ENCODE measurements around the gene ERGIC1. TPM values are rescaled to one million over a fixed set of nuclear protein-coding genes. Genes with fewer than 3 reads are reported as not detected.

Gene ERGIC1
- total RNA-seq, 1 donor: 109 TPM

DNA sequence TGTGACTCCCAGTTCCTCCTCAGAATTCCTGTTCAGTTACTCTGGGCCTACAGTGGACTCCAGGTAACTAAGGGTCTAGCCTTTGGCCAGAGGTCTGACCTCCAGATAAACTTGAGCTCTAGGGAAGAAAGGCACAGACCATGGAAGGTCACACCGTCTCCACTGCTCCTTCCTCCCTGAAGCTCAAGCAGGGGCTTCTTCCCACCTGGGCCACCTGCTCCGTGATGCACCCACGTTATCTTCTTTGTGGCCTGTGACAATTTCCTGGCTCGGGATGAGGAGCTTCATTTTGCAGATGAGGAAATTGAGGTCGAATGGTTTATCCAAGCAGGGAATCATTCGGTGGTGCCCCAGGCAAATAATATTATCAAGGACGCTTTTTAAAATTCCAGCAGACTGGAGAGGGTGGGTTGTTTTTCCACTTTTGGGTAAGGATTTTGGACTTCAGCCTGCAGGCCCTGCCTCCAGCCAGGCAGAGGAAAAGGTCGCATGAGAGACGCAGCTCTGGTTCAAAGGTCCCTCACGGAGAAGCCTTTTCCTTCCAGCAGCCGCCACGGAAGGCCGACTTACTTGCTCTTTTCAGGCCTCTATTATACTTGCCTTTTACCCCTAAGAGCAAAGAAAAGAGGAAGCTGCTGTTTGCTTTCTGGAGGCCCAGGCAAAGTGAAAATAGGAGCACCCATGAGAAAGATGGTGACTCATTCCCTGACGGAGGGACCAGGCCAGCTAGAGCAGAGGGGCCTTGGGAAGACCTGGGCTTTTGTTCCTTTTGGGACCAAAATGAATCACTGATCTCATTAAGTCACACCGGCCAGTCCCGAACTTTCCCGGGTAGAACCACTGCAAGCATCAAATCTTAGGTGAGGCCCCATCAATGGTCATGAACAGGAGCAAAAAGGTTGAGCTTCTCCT lies 40.2 kb upstream of the ERGIC1 start:
- H3K9me3 ChIP-seq (ENCODE audit: low read depth, low read length): no peaks in the 10 kb centered on the region
- no peaks in the 10 kb centered on the region for H4K20me1 ChIP-seq (ENCODE audit: insufficient read depth, low read length)
- no peaks in the 10 kb centered on the region for H3K27me3 ChIP-seq (ENCODE audit: insufficient read depth, low read length)
- H3K4me1 ChIP-seq (ENCODE audit: insufficient read depth, low read length): peaks cover 65% of the 10 kb centered on the region
- peak overlapping the region; percentile 93 for H3K27ac ChIP-seq (ENCODE audit: low read depth, low read length)
- H3K79me2 ChIP-seq (ENCODE audit: insufficient read depth, low read length): no peaks in the 10 kb centered on the region
- no peak overlapping the region for H3K4me3 ChIP-seq (ENCODE audit: insufficient read depth, low read length)
- TF ChIP-seq, protein P1, sequence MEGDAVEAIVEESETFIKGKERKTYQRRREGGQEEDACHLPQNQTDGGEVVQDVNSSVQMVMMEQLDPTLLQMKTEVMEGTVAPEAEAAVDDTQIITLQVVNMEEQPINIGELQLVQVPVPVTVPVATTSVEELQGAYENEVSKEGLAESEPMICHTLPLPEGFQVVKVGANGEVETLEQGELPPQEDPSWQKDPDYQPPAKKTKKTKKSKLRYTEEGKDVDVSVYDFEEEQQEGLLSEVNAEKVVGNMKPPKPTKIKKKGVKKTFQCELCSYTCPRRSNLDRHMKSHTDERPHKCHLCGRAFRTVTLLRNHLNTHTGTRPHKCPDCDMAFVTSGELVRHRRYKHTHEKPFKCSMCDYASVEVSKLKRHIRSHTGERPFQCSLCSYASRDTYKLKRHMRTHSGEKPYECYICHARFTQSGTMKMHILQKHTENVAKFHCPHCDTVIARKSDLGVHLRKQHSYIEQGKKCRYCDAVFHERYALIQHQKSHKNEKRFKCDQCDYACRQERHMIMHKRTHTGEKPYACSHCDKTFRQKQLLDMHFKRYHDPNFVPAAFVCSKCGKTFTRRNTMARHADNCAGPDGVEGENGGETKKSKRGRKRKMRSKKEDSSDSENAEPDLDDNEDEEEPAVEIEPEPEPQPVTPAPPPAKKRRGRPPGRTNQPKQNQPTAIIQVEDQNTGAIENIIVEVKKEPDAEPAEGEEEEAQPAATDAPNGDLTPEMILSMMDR (IDR thresholded peaks at IDR 0.05; ENCODE audit: extremely low read depth, low read depth, low read length): no peak
- no peak for DNase-seq (ENCODE audit: insufficient read length, low spot score, missing footprints)
- no peaks in the 10 kb centered on the region for H3K36me3 ChIP-seq (ENCODE audit: insufficient read depth, low read length)
- no peak overlapping the region for H2AFZ ChIP-seq (ENCODE audit: low read length)
- H3K4me2 ChIP-seq (ENCODE audit: insufficient read depth, low read length): no peak overlapping the region

GRCh38 chr5:172795318-172795977 lies 38.6 kb upstream of the ERGIC1 start:
- DNase-seq (ENCODE audit: insufficient read length, low spot score, missing footprints): peak; percentile 94
- Histone ChIP-seq H3K79me2 (ENCODE audit: insufficient read depth, low read length) (no peaks in the 10 kb centered on the region), H2AFZ (ENCODE audit: low read length) (peak overlapping the region; percentile 4)

GRCh38 chr5:172796306-172796705 lies 37.7 kb upstream of the ERGIC1 start:
- no peak overlapping the region for H2AFZ ChIP-seq (ENCODE audit: low read length)
- H3K27me3 ChIP-seq (ENCODE audit: insufficient read depth, low read length): no peaks in the 10 kb centered on the region
- no peak overlapping the region for H3K4me2 ChIP-seq (ENCODE audit: insufficient read depth, low read length)
- H3K9me3 ChIP-seq (ENCODE audit: low read depth, low read length): no peaks in the 10 kb centered on the region
- no peaks in the 10 kb centered on the region for H3K79me2 ChIP-seq (ENCODE audit: insufficient read depth, low read length)
- H3K4me3 ChIP-seq (ENCODE audit: insufficient read depth, low read length): no peak overlapping the region
- no peaks in the 10 kb centered on the region for H3K36me3 ChIP-seq (ENCODE audit: insufficient read depth, low read length)
- peaks cover 71% of the 10 kb centered on the region for H3K4me1 ChIP-seq (ENCODE audit: insufficient read depth, low read length)
- no peaks in the 10 kb centered on the region for H4K20me1 ChIP-seq (ENCODE audit: insufficient read depth, low read length)
- TF ChIP-seq, protein P1 (IDR thresholded peaks at IDR 0.05; ENCODE audit: extremely low read depth, low read depth, low read length): no peak
- no peak for DNase-seq (ENCODE audit: insufficient read length, low spot score, missing footprints)
- H3K27ac ChIP-seq (ENCODE audit: low read depth, low read length): peak overlapping the region; percentile 93

More at GRCh38 chr5:172795318-172795977, 38.6 kb upstream of the ERGIC1 start:
- no peaks in the 10 kb centered on the region for H3K9me3 ChIP-seq (ENCODE audit: low read depth, low read length)
- TF ChIP-seq, protein P1 (IDR thresholded peaks at IDR 0.05; ENCODE audit: extremely low read depth, low read depth, low read length): no peak
- H3K4me1 ChIP-seq (ENCODE audit: insufficient read depth, low read length): peaks cover 63% of the 10 kb centered on the region
- H3K36me3 ChIP-seq (ENCODE audit: insufficient read depth, low read length): no peaks in the 10 kb centered on the region
- peak overlapping the region; percentile 17 for H3K4me2 ChIP-seq (ENCODE audit: insufficient read depth, low read length)
- H4K20me1 ChIP-seq (ENCODE audit: insufficient read depth, low read length): no peaks in the 10 kb centered on the region
- no peak overlapping the region for H3K4me3 ChIP-seq (ENCODE audit: insufficient read depth, low read length)
- H3K27ac ChIP-seq (ENCODE audit: low read depth, low read length): peak overlapping the region; percentile 93
- H3K27me3 ChIP-seq (ENCODE audit: insufficient read depth, low read length): no peaks in the 10 kb centered on the region

- H3K4me2 ChIP-seq (ENCODE audit: insufficient read depth, low read length): peak overlapping the region; percentile 67
- TF ChIP-seq, protein P1 (IDR thresholded peaks at IDR 0.05; ENCODE audit: extremely low read depth, low read depth, low read length): no peak
- peak overlapping the region; percentile 93 for H3K27ac ChIP-seq (ENCODE audit: low read depth, low read length)
- no peaks in the 10 kb centered on the region for H4K20me1 ChIP-seq (ENCODE audit: insufficient read depth, low read length)
- no peaks in the 10 kb centered on the region for H3K9me3 ChIP-seq (ENCODE audit: low read depth, low read length)
- no peak overlapping the region for H3K4me3 ChIP-seq (ENCODE audit: insufficient read depth, low read length)
- DNase-seq (ENCODE audit: insufficient read length, low spot score, missing footprints): no peak
- H2AFZ ChIP-seq (ENCODE audit: low read length): no peak overlapping the region
- no peaks in the 10 kb centered on the region for H3K36me3 ChIP-seq (ENCODE audit: insufficient read depth, low read length)
- no peaks in the 10 kb centered on the region for H3K79me2 ChIP-seq (ENCODE audit: insufficient read depth, low read length)
- H3K27me3 ChIP-seq (ENCODE audit: insufficient read depth, low read length): no peaks in the 10 kb centered on the region
- H3K4me1 ChIP-seq (ENCODE audit: insufficient read depth, low read length): peaks cover 82% of the 10 kb centered on the region
Measured at GRCh38 chr5:172797771-172798191, 36.3 kb upstream of the ERGIC1 start.

All from osteoblast (primary cell).